NCI-H2107 treated with DMSO at 0.1 percent for 48 hours (cell line): Measurements from ENCODE around the gene MYO18B.

Source experiments
- DNase-seq: peaks from one replicate; lab custom pipeline; 2025; ENCODE audit not compliant: unreplicated experiment; lab: John Stamatoyannopoulos, UW

MYO18B gene

GRCh38 chr22:25748704-25749103 lies 6.7 kb downstream of the MYO18B start:
- no peak for DNase-seq

GRCh38 chr22:25749420-25750169 lies 7.6 kb downstream of the MYO18B start:
- DNase-seq, result no peak

- DNase-seq, result no peak
These were observed 8.7 kb downstream of the MYO18B start for GRCh38 chr22:25750569-25751173.

- no peak for DNase-seq
These were observed 9.2 kb downstream of the MYO18B start for GRCh38 chr22:25751174-25751581.

GRCh38 chr22:25752615-25753214 lies 10.7 kb downstream of the MYO18B start:
- no peak for DNase-seq

- no peak for DNase-seq
These were observed 11.3 kb downstream of the MYO18B start for GRCh38 chr22:25753252-25753651.

- no peak for DNase-seq
These were observed 12.7 kb downstream of the MYO18B start for GRCh38 chr22:25754527-25755202.

- no peak for DNase-seq
These were observed 15.7 kb downstream of the MYO18B start for GRCh38 chr22:25757686-25758085.

- no peak for DNase-seq
These were observed 16.3 kb downstream of the MYO18B start for GRCh38 chr22:25758316-25758715.

- DNase-seq, result no peak
These were observed 17.8 kb downstream of the MYO18B start for GRCh38 chr22:25759825-25760231.

- DNase-seq, result no peak
These were observed 18.3 kb downstream of the MYO18B start for GRCh38 chr22:25760294-25760693.

- DNase-seq, result no peak
These were observed 19.0 kb downstream of the MYO18B start for GRCh38 chr22:25760848-25761595.

- DNase-seq, result no peak
These were observed 20.2 kb downstream of the MYO18B start for GRCh38 chr22:25762147-25762546.

GRCh38 chr22:25763239-25763777 lies 21.3 kb downstream of the MYO18B start:
- no peak for DNase-seq

GRCh38 chr22:25764270-25765015 lies 22.5 kb downstream of the MYO18B start:
- no peak for DNase-seq

- DNase-seq, result no peak
These were observed 23.0 kb downstream of the MYO18B start for GRCh38 chr22:25765016-25765367.

GRCh38 chr22:25765801-25766200 lies 23.8 kb downstream of the MYO18B start:
- DNase-seq, result no peak

- no peak for DNase-seq
These were observed 24.4 kb downstream of the MYO18B start for GRCh38 chr22:25766418-25766817.

- DNase-seq, result no peak
These were observed 28.3 kb downstream of the MYO18B start for GRCh38 chr22:25770333-25770732.

GRCh38 chr22:25772288-25772687 lies 30.3 kb downstream of the MYO18B start:
- DNase-seq, result no peak
